K562 (cell line): Measurements from ENCODE around the gene PATJ. TPM values are rescaled to one million over a fixed set of nuclear protein-coding genes. Genes with fewer than 3 reads are reported as not detected.

Experiments used
- ATAC-seq: fragments of 200-7000 bp; cut with Tn5 transposase; 3 replicates; pipeline ENCODE4 v1.9.1; 2020; ENCODE audit warnings: moderate library complexity
- BruUV-seq: library from RNA; stranded (reverse); fragments of 400-500 nt; replicated peaks from 2 replicates; lab custom pipeline; 2021; lab: Mats Ljungman, UMichigan
- CTCF ChIA-PET: fragments of 300-600 bp; formaldehyde crosslinking; extraction: SDS; loops from one replicate; lab custom pipeline; 2021; ENCODE audit warnings: low intra/inter-chr PET ratio; lab: Yijun Ruan, JAX
- POLR2A ChIA-PET: fragments of 300-600, 350-650 bp; sonication (Branson Sonifier 250); formaldehyde crosslinking; extraction: SDS; loops from one replicate; lab custom pipeline; 2021; ENCODE audit warnings: antibody characterized with exemption, inconsistent platforms; lab: Yijun Ruan, JAX
- DNase-seq, 4 experiments: peaks; one replicate each; pipeline versions ENCODE4 v3.0.0 to v3.0.0-alpha.2; 2011 to 2018; ENCODE audit warnings: low spot score in 3 of 4, mixed read lengths in 3 of 4; ENCODE audit errors: extremely low read depth in 1 of 4
- FAIRE-seq: peaks from 2 replicates; lab custom pipeline; 2011; peaks lifted over from hg19 to GRCh38; lab: Jason Lieb, UNC
- H2AFZ ChIP-seq: 2 replicates; pipeline ENCODE4 v1.6.0; 2011; ENCODE audit warnings: low read depth, low read length, control low read depth, inconsistent platforms
- H3K27ac ChIP-seq: fragments of 200-600 bp; 3 replicates; pipeline ENCODE4 v1.8.0; 2011; ENCODE audit warnings: low read depth, mild to moderate bottlenecking, control low read depth, inconsistent platforms, low read length, moderate library complexity, mixed read lengths; ENCODE audit errors: extremely low read depth
- H3K27me3 ChIP-seq, 2 experiments: fragments of 300-600 bp in 1 of 2; 2 replicates in 1 of 2; 3 replicates in 1 of 2; pipeline versions ENCODE4 v1.6.0 to v1.8.0; 2011; ENCODE audit warnings: inconsistent platforms in 2 of 2, low read length in 2 of 2, mild to moderate bottlenecking in 1 of 2, mixed read lengths in 1 of 2, moderate library complexity in 1 of 2; ENCODE audit not compliant: control insufficient read depth in 2 of 2, insufficient read depth in 2 of 2
- H3K36me3 ChIP-seq: fragments of 300-600 bp; 3 replicates; pipeline ENCODE4 v1.8.0; 2011; ENCODE audit warnings: mild to moderate bottlenecking, low read length, inconsistent platforms; ENCODE audit not compliant: control insufficient read depth, insufficient read depth
- H3K4me1 ChIP-seq, 2 experiments: fragments of 200-600 bp in 1 of 2; replicated peaks in 1 of 2; 2 replicates in 1 of 2; 3 replicates in 1 of 2; pipeline versions ENCODE4 v1.5.1 to v1.8.0; 2011; ENCODE audit warnings: inconsistent platforms in 2 of 2, low read length in 2 of 2, mild to moderate bottlenecking in 1 of 2, mixed read lengths in 1 of 2, moderate library complexity in 1 of 2; ENCODE audit not compliant: control insufficient read depth in 2 of 2, insufficient read depth in 2 of 2
- H3K4me2 ChIP-seq: 2 replicates; pipeline ENCODE4 v1.6.1; 2011; ENCODE audit warnings: low read length, control low read depth, inconsistent platforms, mixed read lengths; ENCODE audit not compliant: insufficient read depth
- H3K4me3 ChIP-seq: fragments of 200-600 bp; sonication (generic), shearing (Covaris generic); 2 replicates; pipeline ENCODE4 v1.5.1; 2016; ENCODE audit warnings: control low read depth, inconsistent platforms
- H3K79me2 ChIP-seq: fragments of 200-600 bp; 3 replicates; pipeline ENCODE4 v1.8.0; 2011; ENCODE audit warnings: low read length, inconsistent platforms; ENCODE audit not compliant: control insufficient read depth, insufficient read depth
- H3K9ac ChIP-seq, 2 experiments: 2 replicates each; pipeline versions ENCODE4 v1.6.0 to v1.6.1; 2011; ENCODE audit warnings: low read depth in 2 of 2, low read length in 2 of 2, control low read depth in 1 of 2, inconsistent platforms in 1 of 2, mild to moderate bottlenecking in 1 of 2, mixed read lengths in 1 of 2; ENCODE audit not compliant: insufficient read depth in 1 of 2
- H3K9me1 ChIP-seq: one replicate; pipeline ENCODE4 v1.6.0; 2011; ENCODE audit warnings: inconsistent platforms, mild to moderate bottlenecking, low read length, moderate library complexity; ENCODE audit not compliant: control insufficient read depth, insufficient read depth
- H3K9me3 ChIP-seq: replicated peaks from 2 replicates; pipeline ENCODE4 v1.5.1; 2011; ENCODE audit warnings: low read depth, low read length, inconsistent platforms; ENCODE audit not compliant: control insufficient read depth, insufficient read depth
- H4K20me1 ChIP-seq: replicated peaks from 2 replicates; pipeline ENCODE4 v1.6.1; 2011; ENCODE audit warnings: low read length, inconsistent platforms, mixed read lengths; ENCODE audit not compliant: control insufficient read depth, insufficient read depth
- BACH1 ChIP-seq: fragments of 200-800 bp; sonication (Bioruptor generic); IDR thresholded peaks from 2 replicates; pipeline ENCODE4 v1.6.1; 2016; ENCODE audit warnings: missing genetic modification characterization, missing compliant biosample characterization
- ETV1 ChIP-seq: fragments of 450-650 bp; conservative IDR thresholded peaks from 2 replicates; pipeline ENCODE4 v1.6.1; 2016; ENCODE audit warnings: missing genetic modification characterization, control low read depth, low read depth, missing compliant biosample characterization
- FOSL1 ChIP-seq: fragments of 200-800 bp; sonication (Bioruptor generic); conservative IDR thresholded peaks from 2 replicates; pipeline ENCODE4 v1.6.1; 2016; ENCODE audit warnings: missing genetic modification characterization, missing compliant biosample characterization
- MTA2 ChIP-seq: fragments of 450-650 bp; IDR thresholded peaks from 2 replicates; pipeline ENCODE4 v1.6.1; 2016; ENCODE audit warnings: low read depth
- NR3C1 ChIP-seq: sonication (generic); formaldehyde crosslinking; IDR thresholded peaks from 2 replicates; pipeline ENCODE4 v1.8.1; 2022; ENCODE audit warnings: missing genetic modification reagents
- PCBP1 ChIP-seq: fragments of 200-400 bp; formaldehyde crosslinking; IDR thresholded peaks from 2 replicates; pipeline ENCODE4 v1.6.1; 2018; ENCODE audit warnings: mild to moderate bottlenecking, low read depth, low read length; ENCODE audit not compliant: poor library complexity, severe bottlenecking
- PHTF2 ChIP-seq: fragments of 250-450 bp; sonication (Bioruptor Pico); IDR thresholded peaks from 2 replicates; pipeline ENCODE4 v1.5.0; 2021; ENCODE audit warnings: mild to moderate bottlenecking
- ZNF134 ChIP-seq: fragments of 250-450 bp; sonication (Bioruptor Pico); conservative IDR thresholded peaks from 2 replicates; pipeline ENCODE4 v1.4.0; 2020
- WGBS: fragments of 100-300 bp; shearing (Covaris generic); methylation state at CpG from one replicate; pipeline ENCODE4 v1.1.6; 2016; ENCODE audit warnings: low coverage, mixed read lengths; ENCODE audit not compliant: insufficient coverage; ENCODE audit errors: missing lambda C conversion rate; 5-methylcytosine and 5-hydroxymethylcytosine counted together
- in situ Hi-C: fragments of 300-500 bp; cut with MboI; formaldehyde crosslinking; loops from 4 replicates; pipeline ENCODE4 v1.15.0; 2018; ENCODE audit warnings: inconsistent platforms, mixed read lengths
- intact Hi-C: fragments of 100-400 bp; cut with micrococcal nuclease; formaldehyde crosslinking; loops from 2 replicates; pipeline ENCODE4 v1.14.2; 2022
- polyA plus RNA-seq, 8 experiments: library from polyadenylated mRNA; depleted of rRNA in 4 of 8; stranded (reverse) in 5 of 8; unstranded in 3 of 8; fragments of >200 nt; fragmentation: Nextera tagmentation in 2 of 8; fragmentation: Illumina TruSeq in 1 of 8; extraction: Ambion mirVana in 2 of 8; extraction: Trizol in 1 of 8; gene quantifications; 2 replicates each; pipeline versions ENCODE4 v1.2.1 to v1.2.3, GENCODE V29; 2011 to 2014; ENCODE audit warnings: inconsistent platforms in 1 of 8, missing spikeins in 1 of 8
- total RNA-seq, 7 experiments: library from RNA; depleted of rRNA in 6 of 7; stranded (reverse); fragments of >200 nt in 6 of 7; fragmentation: Illumina TruSeq in 2 of 7; extraction: Trizol in 2 of 7; gene quantifications; 2 replicates each; pipeline versions ENCODE4 v1.2.1 to v1.2.3, GENCODE V29; 2011 to 2021; ENCODE audit warnings: low replicate concordance in 1 of 7
- TF ChIP-seq, protein P1 (sequence below), 2 experiments: fragments of 450-650 bp; IDR thresholded peaks; 2 replicates each; pipeline ENCODE4 v1.6.1; 2016

PATJ gene
- total and polyA plus RNA-seq, 9 of the 15 experiments (the other 6 are each of a cell fraction or from before 2014, with no cell fraction given): 0.22 TPM; not detected in 8

DNA sequence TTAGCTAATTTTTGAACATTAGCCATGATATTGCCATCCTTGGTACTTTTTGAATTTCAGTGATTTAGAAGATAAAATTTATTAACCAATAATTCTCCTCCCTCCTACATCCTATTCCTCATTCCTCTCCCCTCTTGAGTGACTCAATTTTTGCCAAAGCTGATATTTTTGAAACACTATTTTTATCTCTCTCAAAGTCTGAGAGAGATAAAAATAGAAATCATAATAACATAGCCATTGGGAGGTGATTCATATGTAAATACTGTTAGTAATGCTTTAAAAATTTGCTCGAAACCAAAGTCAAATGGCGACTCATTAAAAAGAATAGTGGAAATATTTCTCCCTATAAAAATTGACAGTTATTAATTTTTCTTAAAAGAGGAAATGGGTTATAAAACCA, 97.4 kb downstream of the PATJ start:
- H3K4me1 ChIP-seq: no peaks in the 10 kb centered on the region
- TF ChIP-seq FOSL1: peak; percentile 49
- TF ChIP-seq PHTF2: no peak
- TF ChIP-seq ETV1: no peak
- TF ChIP-seq BACH1: no peak
- TF ChIP-seq NR3C1 (CRISPR knock-in tag): no peak
- no peak for TF ChIP-seq MTA2
- no peak for TF ChIP-seq ZNF134
- H2AFZ ChIP-seq: no peak overlapping the region
- DNase-seq (no peak), ATAC-seq (no peak), FAIRE-seq (no peak)
- no peaks in the 10 kb centered on the region for H3K79me2 ChIP-seq
- 9% methylated on average over 2 of the region's 2 CpGs for WGBS
- H3K27me3 ChIP-seq: no peaks in the 10 kb centered on the region
- H3K9ac ChIP-seq: no peak overlapping the region
- H3K9me3 ChIP-seq: no peaks in the 10 kb centered on the region
- intact Hi-C loops (no loop called here), in situ Hi-C loops (loop anchor here (10.0 kb wide), 2 partner anchors 865 to 1865 kb away; no protein-coding TSS in a partner anchor)
- H3K4me3 ChIP-seq: no peak overlapping the region
- BruUV-seq: no TSS peak
- ChIA-PET CTCF (no interaction called here), POLR2A (interaction anchor here (0.6 kb wide), 1 partner anchor 12 kb away, joined by 3 read pairs; no protein-coding TSS in a partner anchor)
- no peaks in the 10 kb centered on the region for H3K9me1 ChIP-seq
- H3K27ac ChIP-seq: no peak overlapping the region
- H3K36me3 ChIP-seq: no peaks in the 10 kb centered on the region
- no peak overlapping the region for H3K4me2 ChIP-seq
- no peaks in the 10 kb centered on the region for H4K20me1 ChIP-seq

DNA sequence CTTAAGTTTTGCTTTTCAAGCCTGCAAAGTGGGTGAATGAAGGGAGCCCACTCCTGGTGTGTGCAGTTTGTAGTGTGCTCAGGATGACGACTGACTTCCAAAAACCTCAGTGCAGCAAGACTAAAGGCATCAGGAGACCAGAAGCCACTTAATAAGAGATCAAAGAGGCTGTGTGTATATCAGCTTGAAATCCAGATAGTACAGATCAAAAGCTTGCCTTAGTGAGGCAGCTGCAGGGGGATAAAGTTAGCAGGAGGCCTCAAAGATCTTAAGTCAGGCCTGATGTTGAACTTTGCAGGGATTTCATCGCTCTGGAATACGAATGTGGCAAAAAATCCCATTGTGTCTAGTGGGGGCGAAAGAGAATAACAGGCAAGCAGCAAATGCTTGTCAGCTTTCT, 99.8 kb downstream of the PATJ start:
- H4K20me1 ChIP-seq: no peaks in the 10 kb centered on the region
- TF ChIP-seq, protein P1, sequence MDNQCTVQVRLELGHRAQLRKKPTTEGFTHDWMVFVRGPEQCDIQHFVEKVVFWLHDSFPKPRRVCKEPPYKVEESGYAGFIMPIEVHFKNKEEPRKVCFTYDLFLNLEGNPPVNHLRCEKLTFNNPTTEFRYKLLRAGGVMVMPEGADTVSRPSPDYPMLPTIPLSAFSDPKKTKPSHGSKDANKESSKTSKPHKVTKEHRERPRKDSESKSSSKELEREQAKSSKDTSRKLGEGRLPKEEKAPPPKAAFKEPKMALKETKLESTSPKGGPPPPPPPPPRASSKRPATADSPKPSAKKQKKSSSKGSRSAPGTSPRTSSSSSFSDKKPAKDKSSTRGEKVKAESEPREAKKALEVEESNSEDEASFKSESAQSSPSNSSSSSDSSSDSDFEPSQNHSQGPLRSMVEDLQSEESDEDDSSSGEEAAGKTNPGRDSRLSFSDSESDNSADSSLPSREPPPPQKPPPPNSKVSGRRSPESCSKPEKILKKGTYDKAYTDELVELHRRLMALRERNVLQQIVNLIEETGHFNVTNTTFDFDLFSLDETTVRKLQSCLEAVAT (IDR thresholded peaks at IDR 0.05): no peak
- TF ChIP-seq PCBP1: no peak

More for the DNA sequence above, 99.8 kb downstream of the PATJ start:
- Histone ChIP-seq H3K27ac (no peak overlapping the region), H3K9me3 (no peaks in the 10 kb centered on the region), H3K4me2 (no peak overlapping the region), H3K79me2 (no peaks in the 10 kb centered on the region), H3K27me3 (no peaks in the 10 kb centered on the region; a peak in 1 of 5 replicates), H3K4me3 (no peak overlapping the region), H2AFZ (no peak overlapping the region), H3K9me1 (no peaks in the 10 kb centered on the region), H3K4me1 (no peaks in the 10 kb centered on the region), H3K9ac (no peak overlapping the region), H3K36me3 (no peaks in the 10 kb centered on the region)
- in situ Hi-C loops (loop anchor here (10.0 kb wide), 2 partner anchors 867 to 1867 kb away; no protein-coding TSS in a partner anchor), intact Hi-C loops (no loop called here)
- ChIA-PET POLR2A (interaction anchor here (0.6 kb wide), 1 partner anchor 353 kb away, joined by 3 read pairs; no protein-coding TSS in a partner anchor), CTCF (no interaction called here)
- BruUV-seq: no TSS peak
- 0% methylated on average over 4 of the region's 4 CpGs for WGBS
- DNase-seq (no peak), ATAC-seq (no peak), FAIRE-seq (no peak)
